Keratinocyte (primary cell): ENCODE results near the gene ANAPC16. TPM values are rescaled to one million over a fixed set of nuclear protein-coding genes. Genes with fewer than 3 reads are reported as not detected.

ENCODE experiments used
- DNase-seq: peaks from one replicate; pipeline ENCODE4 v3.0.0-alpha.2; 2011; ENCODE audit warnings: low read depth, missing footprints, low spot score
- FAIRE-seq: peaks from 2 replicates; lab custom pipeline; 2011; peaks lifted over from hg19 to GRCh38; lab: Jason Lieb, UNC
- H2AFZ ChIP-seq: 2 replicates; pipeline ENCODE4 v1.6.0; 2012; ENCODE audit warnings: low read length, control low read depth, inconsistent platforms; ENCODE audit not compliant: control insufficient read depth
- H3K27ac ChIP-seq: 2 replicates; pipeline ENCODE4 v1.5.1; 2011; ENCODE audit warnings: low read length; ENCODE audit not compliant: control insufficient read depth, insufficient read depth
- H3K27me3 ChIP-seq: 3 replicates; pipeline ENCODE4 v1.6.0; 2011; ENCODE audit warnings: low read length; ENCODE audit not compliant: control insufficient read depth, insufficient read depth; ENCODE audit errors: extremely low read depth
- H3K36me3 ChIP-seq, 2 experiments: 2 replicates in 1 of 2; 3 replicates in 1 of 2; pipeline ENCODE4 v1.5.1; 2011; ENCODE audit warnings: low read length in 2 of 2, mild to moderate bottlenecking in 1 of 2; ENCODE audit not compliant: control insufficient read depth in 2 of 2, insufficient read depth in 2 of 2; ENCODE audit errors: extremely low read depth in 1 of 2
- H3K4me1 ChIP-seq: 3 replicates; pipeline ENCODE4 v1.5.1; 2011; ENCODE audit warnings: low read length; ENCODE audit not compliant: control insufficient read depth, insufficient read depth; ENCODE audit errors: extremely low read depth
- H3K4me2 ChIP-seq: 3 replicates; pipeline ENCODE4 v1.6.0; 2011; ENCODE audit warnings: low read depth, low read length; ENCODE audit not compliant: control insufficient read depth, insufficient read depth; ENCODE audit errors: extremely low read depth
- H3K4me3 ChIP-seq, 3 experiments: fragments of 200-600 bp in 1 of 3; sonication (generic) in 1 of 3; 2 replicates in 2 of 3; 3 replicates in 1 of 3; pipeline ENCODE4 v1.5.1; 2011 to 2016; ENCODE audit warnings: low read length in 3 of 3, mild to moderate bottlenecking in 3 of 3, control low read depth in 2 of 3, inconsistent platforms in 1 of 3, low read depth in 1 of 3, mixed read lengths in 1 of 3, mixed run types in 1 of 3, moderate library complexity in 1 of 3; ENCODE audit not compliant: control insufficient read depth in 2 of 3, insufficient read depth in 2 of 3; ENCODE audit errors: extremely low read depth in 1 of 3
- H3K79me2 ChIP-seq: 2 replicates; pipeline ENCODE4 v1.6.0; 2012; ENCODE audit warnings: low read length; ENCODE audit not compliant: control insufficient read depth, insufficient read depth
- H3K9ac ChIP-seq: 3 replicates; pipeline ENCODE4 v1.6.0; 2011; ENCODE audit warnings: low read length; ENCODE audit not compliant: control insufficient read depth, insufficient read depth; ENCODE audit errors: extremely low read depth
- H3K9me1 ChIP-seq: 3 replicates; pipeline ENCODE4 v1.6.0; 2011; ENCODE audit warnings: low read length; ENCODE audit not compliant: control insufficient read depth, insufficient read depth; ENCODE audit errors: extremely low read depth
- H3K9me3 ChIP-seq: 2 replicates; pipeline ENCODE4 v1.5.1; 2012; ENCODE audit warnings: low read depth, low read length; ENCODE audit not compliant: control insufficient read depth
- H4K20me1 ChIP-seq: 3 replicates; pipeline ENCODE4 v1.6.0; 2011; ENCODE audit warnings: low read length; ENCODE audit not compliant: control insufficient read depth, insufficient read depth; ENCODE audit errors: extremely low read depth
- CTCF ChIP-seq, 3 experiments: IDR thresholded peaks in 1 of 3; conservative IDR thresholded peaks in 1 of 3; optimal IDR thresholded peaks in 1 of 3; 2 replicates in 2 of 3; 3 replicates in 1 of 3; pipeline versions ENCODE3 to v1.5.1; 2011; ENCODE audit warnings: low read length in 3 of 3, mild to moderate bottlenecking in 3 of 3, moderate library complexity in 2 of 3, control low read depth in 1 of 3, inconsistent platforms in 1 of 3; ENCODE audit not compliant: insufficient read depth in 2 of 3; ENCODE audit errors: extremely low read depth in 1 of 3
- EZH2 ChIP-seq: IDR thresholded peaks from one replicate; pipeline ENCODE4 v1.6.1; 2012; ENCODE audit warnings: inconsistent platforms, mild to moderate bottlenecking, low read length, moderate library complexity
- dilution Hi-C: fragments of 300-500 bp; cut with MboI; formaldehyde crosslinking; loops from one replicate; pipeline ENCODE4 v1.7.0; 2020; ENCODE audit warnings: low sequenced_read_pairs; ENCODE audit not compliant: extremely low pct_ligation_motif_present
- polyA plus RNA-seq, 5 experiments: library from polyadenylated mRNA; depleted of rRNA in 3 of 5; stranded (reverse) in 3 of 5; stranded (forward) in 1 of 5; unstranded in 1 of 5; fragments of >200 nt; gene quantifications; 1 replicate in 1 of 5; 2 replicates in 3 of 5; 3 replicates in 1 of 5; pipeline versions ENCODE4 v1.2.1 to v1.2.3, GENCODE V29; 2011 to 2012; ENCODE audit warnings: missing spikeins in 2 of 5, low read depth in 1 of 5, low replicate concordance in 1 of 5

Gene ANAPC16
- polyA plus RNA-seq, 1 donor (not counting 4 experiments of a cell fraction or from before 2014, with no cell fraction given), result 93.9 TPM

GRCh38 chr10:72170263-72170662 is 45.5 kb upstream of the ANAPC16 start:
- no peaks in the 10 kb centered on the region for H3K9me1 ChIP-seq
- DNase-seq, result no peak
- dilution Hi-C loops, result no loop called here
- no peak for TF ChIP-seq CTCF (optimal IDR thresholded peaks at IDR 0.05 in 1 of 3, IDR thresholded peaks at IDR 0.05 in 1 of 3, conservative IDR thresholded peaks at IDR 0.05 in 1 of 3; ENCODE audit: extremely low read depth in 1 of 3, insufficient read depth in 2 of 3, low read length in 3 of 3)
- no peak for TF ChIP-seq EZH2
- no peaks in the 10 kb centered on the region for H3K9me3 ChIP-seq
- peaks cover 29% of the 10 kb centered on the region for H3K4me1 ChIP-seq
- FAIRE-seq, result no peak
- no peaks in the 10 kb centered on the region for H3K27me3 ChIP-seq
- no peak overlapping the region for H3K27ac ChIP-seq
- H2AFZ ChIP-seq, result no peak overlapping the region
- no peaks in the 10 kb centered on the region for H3K36me3 ChIP-seq
- no peak overlapping the region for H3K4me3 ChIP-seq
- H3K4me2 ChIP-seq, result no peak overlapping the region
- no peaks in the 10 kb centered on the region for H4K20me1 ChIP-seq
- no peak overlapping the region for H3K9ac ChIP-seq
- H3K79me2 ChIP-seq, result no peaks in the 10 kb centered on the region

GRCh38 chr10:72170733-72171132 is 45.1 kb upstream of the ANAPC16 start:
- Histone ChIP-seq H3K9me3 (no peaks in the 10 kb centered on the region), H3K4me3 (no peak overlapping the region), H3K4me2 (no peak overlapping the region), H3K9me1 (no peaks in the 10 kb centered on the region), H3K27me3 (no peaks in the 10 kb centered on the region), H3K79me2 (no peaks in the 10 kb centered on the region), H3K36me3 (peaks cover 0 to 4% of the 10 kb centered on the region in 2 experiments), H2AFZ (no peak overlapping the region), H4K20me1 (no peaks in the 10 kb centered on the region), H3K9ac (no peak overlapping the region), H3K4me1 (peaks cover 34% of the 10 kb centered on the region), H3K27ac (no peak overlapping the region)
- FAIRE-seq, result no peak
- DNase-seq, result no peak
- dilution Hi-C loops, result no loop called here
- TF ChIP-seq CTCF (optimal IDR thresholded peaks at IDR 0.05 in 1 of 3, IDR thresholded peaks at IDR 0.05 in 1 of 3, conservative IDR thresholded peaks at IDR 0.05 in 1 of 3; ENCODE audit: extremely low read depth in 1 of 3, insufficient read depth in 2 of 3, low read length in 3 of 3) (no peak), EZH2 (no peak)
